Measurements from ENCODE around the gene CFHR3.
A peak's percentile ranks its signal among the peaks of the same experiment; 100 is the strongest.
"Not testable (repeated sequence)": the region's sequence is repeated elsewhere in the genome, so short reads cannot be mapped to it uniquely, and the experiment has no call there.

The CFHR3 gene

GRCh38 chr1:196734460-196734859, 40.2 kb upstream of the CFHR3 start:
- Histone ChIP-seq H3K27me3 (ENCODE audit: control insufficient read depth in 1 of 2, insufficient read depth in 1 of 2, low read length in 2 of 2) (no peaks in the 10 kb centered on the region), H2BK5ac (ENCODE audit: low read depth, low read length, poor library complexity, severe bottlenecking) (no peak overlapping the region), H2AFZ (ENCODE audit: low read depth, low read length) (no peak overlapping the region), H3K79me1 (replicated peaks; ENCODE audit: low read length, poor library complexity, severe bottlenecking) (peaks cover 8% of the 10 kb centered on the region), H3K4ac (ENCODE audit: low read depth in 1 of 2, low read length in 2 of 2) (no peak overlapping the region), H3K9ac (ENCODE audit: low read length) (no peak overlapping the region), H3K4me1 (ENCODE audit: control insufficient read depth, insufficient read depth, low read depth, low read length) (no peaks in the 10 kb centered on the region), H3K36me3 (ENCODE audit: control insufficient read depth in 1 of 2, insufficient read depth in 2 of 2, low read depth in 1 of 2, low read length in 2 of 2) (peaks cover 4 to 8% of the 10 kb centered on the region in 2 experiments), H4K91ac (ENCODE audit: low read length) (no peak overlapping the region), H3K4me3 (ENCODE audit: insufficient read depth in 1 of 2, low read depth in 1 of 2, low read length in 2 of 2) (no peak overlapping the region), H3K23ac (ENCODE audit: low read length in 2 of 2) (no peak overlapping the region), H3K18ac (ENCODE audit: low read depth in 1 of 2, low read length in 2 of 2) (no peak overlapping the region), H3K14ac (ENCODE audit: low read length in 2 of 2) (no peak overlapping the region), H3K9me3 (ENCODE audit: control insufficient read depth, low read length) (peaks cover 26% of the 10 kb centered on the region), H4K8ac (ENCODE audit: low read length) (no peak overlapping the region), H3K27ac (ENCODE audit: low read length, poor library complexity, severe bottlenecking) (no peak overlapping the region), H2BK120ac (ENCODE audit: low read depth, low read length) (no peak overlapping the region), H3K4me2 (ENCODE audit: low read length, poor library complexity, severe bottlenecking) (no peak overlapping the region), H2AK5ac (ENCODE audit: low read length, severe bottlenecking) (no peak overlapping the region), H2BK15ac (ENCODE audit: low read depth, poor library complexity, severe bottlenecking) (no peak overlapping the region), H2BK12ac (ENCODE audit: low read length in 2 of 2) (no peak overlapping the region)
- no peak for DNase-seq
- 40% methylated on average over 1 of the region's 2 CpGs for WGBS

GRCh38 chr1:196738730-196739129, 35.9 kb upstream of the CFHR3 start:
- H3K14ac ChIP-seq (ENCODE audit: low read length in 2 of 2), result no peak overlapping the region
- peaks cover 10 to 15% of the 10 kb centered on the region in 2 experiments for H3K36me3 ChIP-seq (ENCODE audit: control insufficient read depth in 1 of 2, insufficient read depth in 2 of 2, low read depth in 1 of 2, low read length in 2 of 2)
- H3K9me3 ChIP-seq (ENCODE audit: control insufficient read depth, low read length), result peaks cover 22% of the 10 kb centered on the region
- no peak overlapping the region for H3K27ac ChIP-seq (ENCODE audit: low read length, poor library complexity, severe bottlenecking)
- H3K9ac ChIP-seq (ENCODE audit: low read length), result no peak overlapping the region
- DNase-seq, result no peak
- peaks cover 2% of the 10 kb centered on the region for H3K79me1 ChIP-seq (replicated peaks; ENCODE audit: low read length, poor library complexity, severe bottlenecking)
- no peak overlapping the region for H3K23ac ChIP-seq (ENCODE audit: low read length in 2 of 2)
- no peak overlapping the region for H2BK12ac ChIP-seq (ENCODE audit: low read length in 2 of 2)
- no peak overlapping the region for H2BK15ac ChIP-seq (ENCODE audit: low read depth, poor library complexity, severe bottlenecking)
- no peak overlapping the region for H3K4me3 ChIP-seq (ENCODE audit: insufficient read depth in 1 of 2, low read depth in 1 of 2, low read length in 2 of 2)
- no peaks in the 10 kb centered on the region for H3K4me1 ChIP-seq (ENCODE audit: control insufficient read depth, insufficient read depth, low read depth, low read length)
- H2BK120ac ChIP-seq (ENCODE audit: low read depth, low read length), result no peak overlapping the region
- H3K27me3 ChIP-seq (ENCODE audit: control insufficient read depth in 1 of 2, insufficient read depth in 1 of 2, low read length in 2 of 2), result no peaks in the 10 kb centered on the region
- H3K4me2 ChIP-seq (ENCODE audit: low read length, poor library complexity, severe bottlenecking), result no peak overlapping the region
- no peak overlapping the region for H2AK5ac ChIP-seq (ENCODE audit: low read length, severe bottlenecking)
- no peak overlapping the region for H2AFZ ChIP-seq (ENCODE audit: low read depth, low read length)
- H2BK5ac ChIP-seq (ENCODE audit: low read depth, low read length, poor library complexity, severe bottlenecking), result no peak overlapping the region
- no peak overlapping the region for H3K18ac ChIP-seq (ENCODE audit: low read depth in 1 of 2, low read length in 2 of 2)
- no peak overlapping the region for H4K8ac ChIP-seq (ENCODE audit: low read length)
- H3K4ac ChIP-seq (ENCODE audit: low read depth in 1 of 2, low read length in 2 of 2), result no peak overlapping the region
- no peak overlapping the region for H4K91ac ChIP-seq (ENCODE audit: low read length)

- Histone ChIP-seq H3K36me3 (ENCODE audit: control insufficient read depth in 1 of 2, insufficient read depth in 2 of 2, low read depth in 1 of 2, low read length in 2 of 2) (peaks cover 7 to 18% of the 10 kb centered on the region in 2 experiments), H3K9me3 (ENCODE audit: control insufficient read depth, low read length) (peaks cover 18% of the 10 kb centered on the region)
- H3K4me1 ChIP-seq (ENCODE audit: control insufficient read depth, insufficient read depth, low read depth, low read length); H3K14ac ChIP-seq (ENCODE audit: low read length in 2 of 2); H3K9ac ChIP-seq (ENCODE audit: low read length); H2BK12ac ChIP-seq (ENCODE audit: low read length in 2 of 2); H4K8ac ChIP-seq (ENCODE audit: low read length); H4K91ac ChIP-seq (ENCODE audit: low read length); H3K27me3 ChIP-seq (ENCODE audit: control insufficient read depth in 1 of 2, insufficient read depth in 1 of 2, low read length in 2 of 2); H3K4ac ChIP-seq (ENCODE audit: low read depth in 1 of 2, low read length in 2 of 2); H3K79me1 ChIP-seq (replicated peaks; ENCODE audit: low read length, poor library complexity, severe bottlenecking); H3K23ac ChIP-seq (ENCODE audit: low read length in 2 of 2); H2BK5ac ChIP-seq (ENCODE audit: low read depth, low read length, poor library complexity, severe bottlenecking); H3K4me2 ChIP-seq (ENCODE audit: low read length, poor library complexity, severe bottlenecking); H2BK15ac ChIP-seq (ENCODE audit: low read depth, poor library complexity, severe bottlenecking); H2AK5ac ChIP-seq (ENCODE audit: low read length, severe bottlenecking); H2AFZ ChIP-seq (ENCODE audit: low read depth, low read length); H3K27ac ChIP-seq (ENCODE audit: low read length, poor library complexity, severe bottlenecking); H3K18ac ChIP-seq (ENCODE audit: low read depth in 1 of 2, low read length in 2 of 2); H2BK120ac ChIP-seq (ENCODE audit: low read depth, low read length); H3K4me3 ChIP-seq (ENCODE audit: insufficient read depth in 1 of 2, low read depth in 1 of 2, low read length in 2 of 2): not testable (repeated sequence)
- 41% methylated on average over 3 of the region's 6 CpGs for WGBS
- DNase-seq, result peak; percentile 30
Measured at GRCh38 chr1:196743244-196743643, 31.4 kb upstream of the CFHR3 start.

- H3K9me3 ChIP-seq (ENCODE audit: control insufficient read depth, low read length); H3K4me3 ChIP-seq (ENCODE audit: insufficient read depth in 1 of 2, low read depth in 1 of 2, low read length in 2 of 2); H3K4me1 ChIP-seq (ENCODE audit: control insufficient read depth, insufficient read depth, low read depth, low read length); H4K8ac ChIP-seq (ENCODE audit: low read length); H3K27me3 ChIP-seq (ENCODE audit: control insufficient read depth in 1 of 2, insufficient read depth in 1 of 2, low read length in 2 of 2); H2AK5ac ChIP-seq (ENCODE audit: low read length, severe bottlenecking); H3K4me2 ChIP-seq (ENCODE audit: low read length, poor library complexity, severe bottlenecking); H3K36me3 ChIP-seq (ENCODE audit: control insufficient read depth in 1 of 2, insufficient read depth in 2 of 2, low read depth in 1 of 2, low read length in 2 of 2); H4K91ac ChIP-seq (ENCODE audit: low read length); H3K14ac ChIP-seq (ENCODE audit: low read length in 2 of 2); H3K79me1 ChIP-seq (replicated peaks; ENCODE audit: low read length, poor library complexity, severe bottlenecking); DNase-seq; H2BK12ac ChIP-seq (ENCODE audit: low read length in 2 of 2); H3K4ac ChIP-seq (ENCODE audit: low read depth in 1 of 2, low read length in 2 of 2); H3K23ac ChIP-seq (ENCODE audit: low read length in 2 of 2); H3K9ac ChIP-seq (ENCODE audit: low read length); H2AFZ ChIP-seq (ENCODE audit: low read depth, low read length); H3K27ac ChIP-seq (ENCODE audit: low read length, poor library complexity, severe bottlenecking); H2BK120ac ChIP-seq (ENCODE audit: low read depth, low read length); H2BK15ac ChIP-seq (ENCODE audit: low read depth, poor library complexity, severe bottlenecking); H3K18ac ChIP-seq (ENCODE audit: low read depth in 1 of 2, low read length in 2 of 2); H2BK5ac ChIP-seq (ENCODE audit: low read depth, low read length, poor library complexity, severe bottlenecking): not testable (repeated sequence)
- WGBS, result no CpG with 5 or more reads among the region's 4 CpGs
Measured at GRCh38 chr1:196765019-196765740, 9.5 kb upstream of the CFHR3 start.

Measured in mesenchymal stem cell (in vitro differentiated cells and primary cell).